NCI-H1930 (cell line): Measurements from ENCODE around the gene ULBP2.
"Not testable (repeated sequence)": the region's sequence is repeated elsewhere in the genome, so short reads cannot be mapped to it uniquely, and the experiment has no call there.

Experiments
- DNase-seq, 2 experiments: peaks; one replicate each; lab custom pipeline; 2025; lab: John Stamatoyannopoulos, UW

The ULBP2 gene

DNA sequence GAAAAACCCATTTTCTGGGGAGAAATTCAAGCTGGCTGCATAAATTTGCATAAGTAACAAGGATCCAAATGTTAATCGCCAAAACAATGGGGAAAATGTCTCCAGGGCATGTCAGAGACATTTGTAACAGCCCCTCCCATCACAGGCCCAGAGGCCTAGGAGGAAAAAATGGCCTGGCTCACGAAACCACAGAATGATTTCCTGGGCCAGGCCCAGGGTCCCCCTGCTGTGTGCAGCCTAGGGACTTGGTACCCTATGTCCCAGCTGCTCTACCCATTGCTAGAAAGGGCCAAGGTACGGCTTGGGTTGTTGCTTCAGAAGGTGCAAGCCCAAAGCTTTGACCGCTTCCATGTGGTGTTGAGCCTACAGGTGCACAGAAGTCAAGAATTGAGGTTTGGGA lies 33.3 kb upstream of the ULBP2 start:
- not testable (repeated sequence) for DNase-seq

DNA sequence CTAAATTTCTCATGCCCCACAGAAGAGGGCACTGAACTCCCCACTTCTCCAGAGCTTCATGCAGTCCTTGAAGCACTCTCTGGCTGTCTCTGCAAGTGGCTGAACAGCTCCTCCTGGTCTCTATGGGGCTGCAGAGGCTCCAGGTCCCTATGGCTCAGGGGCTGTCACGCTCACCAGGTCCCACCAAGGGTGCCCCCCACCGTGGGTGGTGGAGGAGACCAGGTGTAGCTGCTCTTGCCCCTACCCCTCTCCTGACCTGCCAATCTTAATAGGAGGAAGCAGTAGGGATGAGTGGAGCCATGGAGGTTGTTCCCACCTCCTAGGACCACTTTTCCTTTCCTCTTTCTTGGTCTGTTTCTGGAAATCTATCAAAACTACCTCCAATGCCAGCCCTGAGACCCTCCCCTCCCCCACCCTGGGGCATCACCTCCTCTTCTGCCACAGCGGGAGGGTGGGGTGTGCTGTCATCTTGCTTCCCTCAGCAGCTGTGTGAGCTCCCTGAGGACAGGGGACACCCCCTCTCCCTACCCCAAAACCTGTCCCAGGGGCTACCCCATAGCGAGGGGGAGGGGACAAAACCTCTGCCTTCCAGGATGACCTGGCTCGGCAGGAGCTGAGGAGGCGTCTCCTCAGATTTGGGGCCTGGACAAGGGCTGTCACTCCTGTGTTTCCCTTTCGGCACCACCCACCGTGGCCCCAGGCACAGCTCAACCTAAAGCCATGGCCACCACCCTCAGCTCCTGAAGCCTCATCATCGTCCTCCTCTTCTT lies 31.9 kb upstream of the ULBP2 start:
- DNase-seq, result no peak

DNA sequence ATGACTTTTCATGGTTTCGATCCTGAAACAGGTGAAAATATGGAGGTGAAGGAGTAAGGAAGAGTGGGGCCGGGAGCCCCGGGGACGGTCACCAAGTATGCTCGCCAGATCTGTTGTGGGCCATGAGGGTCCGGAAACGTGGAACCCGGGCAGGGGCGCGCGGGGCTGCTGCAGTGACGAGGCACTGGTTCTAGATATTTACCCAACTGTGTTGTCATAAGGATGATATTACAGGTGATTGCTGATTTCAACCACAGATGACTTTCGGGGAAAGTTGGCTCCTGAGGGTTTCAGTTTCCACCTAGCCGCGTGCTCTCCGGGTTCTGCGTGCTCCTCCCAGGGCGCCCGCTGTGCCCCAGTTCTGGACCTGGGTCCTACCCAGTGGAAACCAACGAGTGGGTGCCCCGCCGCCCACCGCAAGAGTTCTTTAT lies 31.1 kb upstream of the ULBP2 start:
- DNase-seq, result no peak

DNA sequence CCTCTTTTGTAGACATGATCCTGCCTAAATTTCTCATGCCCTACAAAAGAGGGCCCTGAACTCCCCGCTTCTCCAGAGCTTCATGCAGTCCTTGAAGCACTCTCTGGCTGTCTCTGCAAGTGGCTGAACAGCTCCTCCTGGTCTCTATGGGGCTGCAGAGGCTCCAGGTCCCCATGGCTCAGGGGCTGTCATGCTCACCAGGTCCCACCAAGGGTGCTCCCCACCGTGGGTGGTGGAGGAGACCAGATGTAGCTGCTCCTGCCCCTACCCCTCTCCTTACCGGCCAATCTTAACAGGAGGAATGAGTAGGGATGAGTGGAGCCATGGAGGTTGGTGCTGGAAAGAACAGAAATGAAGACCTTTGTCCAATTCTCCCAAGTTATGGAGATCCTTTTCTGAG lies 29.1 kb upstream of the ULBP2 start:
- not testable (repeated sequence) for DNase-seq

DNA sequence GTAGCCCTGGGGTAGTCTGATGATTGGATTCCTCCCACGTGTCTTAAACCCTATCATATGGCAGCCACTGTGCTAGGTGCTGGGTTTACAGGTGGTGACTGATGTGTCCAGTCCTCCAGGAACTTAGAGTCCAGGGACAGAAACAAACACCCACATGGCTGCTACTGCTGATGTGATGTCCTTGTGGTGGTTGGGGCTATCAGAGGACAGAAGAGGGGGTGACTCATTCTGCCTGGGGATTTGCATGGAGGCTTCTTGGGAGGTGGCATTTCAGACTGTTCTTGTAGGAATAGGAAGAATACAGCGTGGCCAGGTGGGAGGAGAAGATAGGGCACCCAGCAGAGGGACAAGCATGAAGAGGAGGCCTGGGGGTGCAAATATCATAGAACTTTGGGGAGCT lies 28.7 kb upstream of the ULBP2 start:
- no peak for DNase-seq

DNA sequence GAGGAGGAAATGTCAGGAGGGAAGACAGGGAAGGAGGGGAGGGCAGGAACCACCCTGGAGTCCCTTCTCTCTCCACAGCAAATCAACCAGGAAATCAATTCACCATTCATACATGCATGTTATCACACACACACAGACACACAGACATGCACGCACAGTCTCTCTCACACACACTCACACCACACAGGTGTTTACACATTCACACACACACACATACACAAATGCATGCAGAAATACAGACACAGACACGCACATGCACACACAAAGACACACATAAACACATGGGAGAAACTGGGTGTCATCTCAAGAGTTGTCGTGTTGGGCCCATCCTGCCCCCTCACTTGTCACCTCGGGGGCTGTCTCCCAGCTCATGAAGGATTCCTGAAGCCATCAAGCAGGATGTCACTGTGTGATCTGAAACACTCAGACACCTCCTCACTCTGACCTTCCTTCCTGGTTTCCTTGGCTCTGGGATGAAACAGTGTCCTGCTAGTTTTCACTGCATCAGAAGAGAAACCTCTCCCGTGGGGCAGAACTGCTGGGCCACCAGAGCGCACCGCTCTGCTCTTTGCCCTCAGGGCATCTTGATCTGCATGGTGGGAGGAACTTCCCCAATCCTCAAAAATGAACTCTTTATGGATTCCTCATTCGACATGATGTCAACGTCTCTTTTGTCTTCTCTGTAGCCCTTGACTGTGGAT lies 28.1 kb upstream of the ULBP2 start:
- DNase-seq, result no peak

DNA sequence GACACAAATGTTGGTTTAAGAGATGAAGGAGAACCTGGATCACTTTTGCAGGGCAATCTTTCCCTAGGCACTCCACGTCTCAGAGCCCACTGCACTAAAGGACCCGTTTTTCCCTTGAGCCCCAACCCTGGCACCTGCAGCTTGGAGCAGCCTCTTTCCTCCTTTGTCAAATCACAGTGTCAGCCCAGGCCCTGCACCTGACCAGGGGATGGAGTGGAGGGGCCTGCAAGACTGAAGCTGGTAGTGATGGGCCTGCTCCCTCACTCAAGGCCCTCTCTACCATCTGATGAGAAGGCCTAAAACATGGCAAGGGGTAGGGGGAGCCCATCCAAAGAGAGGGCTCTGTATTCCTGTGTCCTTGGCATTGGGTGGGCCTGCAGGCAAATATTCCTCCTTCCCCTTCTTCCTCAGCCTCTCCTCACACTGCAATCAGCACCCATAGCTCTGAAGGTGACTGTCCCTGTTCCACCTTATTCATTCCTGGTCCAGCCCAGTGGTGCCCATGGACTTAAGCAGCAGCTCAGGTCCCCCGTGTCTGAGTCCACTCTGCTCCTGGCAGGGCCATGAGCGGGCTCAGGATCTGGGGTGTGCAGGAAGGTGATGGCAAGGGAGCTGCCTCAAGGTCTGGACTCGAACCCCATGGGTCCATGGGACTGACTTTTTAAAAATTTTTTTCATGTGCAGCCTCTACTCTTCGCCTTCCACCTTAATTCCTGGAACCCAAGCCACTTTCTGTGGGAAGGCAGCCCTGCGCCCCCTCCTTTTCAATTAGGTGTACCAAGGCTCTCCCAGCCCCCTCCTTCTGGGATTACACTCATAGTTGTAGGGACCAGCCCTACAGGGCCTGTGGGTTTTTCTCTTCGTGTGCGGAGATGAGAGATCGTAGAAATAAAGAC lies 25.6 kb upstream of the ULBP2 start:
- DNase-seq, result no peak

DNA sequence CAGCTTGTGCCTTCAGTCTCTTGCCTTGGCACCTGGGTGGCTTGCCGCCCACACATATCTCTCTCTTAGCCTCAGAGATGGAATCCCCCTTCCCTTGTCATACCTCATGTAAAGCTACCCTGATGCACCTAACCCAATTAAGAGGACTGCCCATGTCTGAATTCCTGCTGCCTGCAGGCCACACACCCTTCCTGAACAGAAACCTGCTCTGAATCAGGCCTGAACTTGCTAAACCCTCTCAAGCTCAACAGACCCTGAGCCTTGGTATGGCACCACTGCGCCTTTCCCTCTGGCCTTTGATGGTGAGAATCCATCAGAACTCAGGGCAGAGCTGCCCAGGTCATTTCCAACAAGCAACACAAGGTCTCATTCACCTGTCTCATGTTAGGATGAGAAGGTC lies 24.1 kb upstream of the ULBP2 start:
- no peak for DNase-seq

DNA sequence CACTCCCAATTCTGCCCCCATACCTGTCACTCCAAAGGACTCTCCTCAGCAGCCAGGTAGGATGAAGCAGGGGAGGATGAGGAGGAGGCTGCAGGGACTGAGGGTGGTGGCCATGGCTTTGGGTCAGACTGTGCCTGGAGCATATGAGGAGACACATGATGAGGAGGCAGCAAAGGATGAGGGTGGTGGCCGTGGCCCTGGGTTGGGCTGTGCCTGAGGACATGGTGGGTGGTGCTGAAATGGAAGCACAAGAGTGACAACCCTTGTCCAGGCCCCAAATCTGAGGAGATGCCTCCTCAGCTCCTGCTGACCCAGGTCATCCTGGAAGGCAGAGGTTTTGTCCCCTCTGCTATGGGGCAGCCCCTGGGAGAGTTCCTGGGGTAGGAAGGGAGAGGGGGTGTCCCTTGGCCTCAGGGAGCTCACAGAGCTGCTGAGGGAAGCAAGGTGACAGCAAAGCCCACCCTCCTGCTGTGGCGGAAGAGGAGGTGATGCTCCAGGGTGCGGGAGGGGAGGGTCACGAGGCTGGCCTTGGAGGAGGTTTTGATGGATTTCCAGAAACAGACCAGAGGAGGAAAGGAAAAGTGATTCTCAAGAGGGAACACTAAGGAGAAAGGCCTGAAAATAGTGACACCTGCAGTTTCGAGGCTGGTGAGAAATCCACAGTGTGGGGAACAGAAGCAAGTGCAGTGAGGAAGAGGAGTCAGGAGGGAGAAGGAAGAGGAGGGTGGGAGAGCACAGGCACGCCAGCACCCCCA lies 23.5 kb upstream of the ULBP2 start:
- no peak for DNase-seq

DNA sequence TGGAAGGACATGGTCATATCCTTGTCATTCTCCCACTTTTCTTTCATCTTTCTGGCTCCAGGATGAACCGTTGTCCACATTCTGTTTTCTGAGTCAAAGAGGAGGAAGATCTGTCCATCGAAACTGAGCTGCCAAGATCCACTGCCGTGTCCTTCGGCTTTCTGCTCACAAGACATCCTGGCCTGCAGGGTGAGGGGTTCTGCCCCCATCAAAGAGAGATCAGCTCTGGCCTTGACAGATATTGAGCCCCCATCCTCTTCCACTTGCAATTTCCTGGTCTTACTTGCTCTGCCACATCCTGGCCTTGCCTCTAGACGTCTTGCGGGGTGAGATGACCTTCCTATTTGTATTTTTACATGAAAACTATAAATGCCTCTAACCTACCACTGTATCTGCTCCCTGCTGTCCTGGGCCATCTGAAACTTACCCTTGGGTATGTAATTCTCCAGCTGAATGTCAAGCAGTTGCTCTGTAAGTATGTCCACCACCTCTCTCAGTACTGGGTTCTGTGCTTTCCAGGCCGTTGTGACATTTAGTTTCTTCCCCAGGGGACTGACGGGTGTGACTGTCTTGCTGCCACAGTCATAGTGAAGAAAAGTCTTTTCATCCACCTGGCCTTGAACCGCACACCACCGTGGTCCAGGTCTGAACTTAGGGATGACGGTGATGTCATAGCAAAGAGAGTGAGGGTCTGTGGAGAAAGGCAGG lies 22.5 kb upstream of the ULBP2 start:
- DNase-seq, result not testable (repeated sequence)

DNA sequence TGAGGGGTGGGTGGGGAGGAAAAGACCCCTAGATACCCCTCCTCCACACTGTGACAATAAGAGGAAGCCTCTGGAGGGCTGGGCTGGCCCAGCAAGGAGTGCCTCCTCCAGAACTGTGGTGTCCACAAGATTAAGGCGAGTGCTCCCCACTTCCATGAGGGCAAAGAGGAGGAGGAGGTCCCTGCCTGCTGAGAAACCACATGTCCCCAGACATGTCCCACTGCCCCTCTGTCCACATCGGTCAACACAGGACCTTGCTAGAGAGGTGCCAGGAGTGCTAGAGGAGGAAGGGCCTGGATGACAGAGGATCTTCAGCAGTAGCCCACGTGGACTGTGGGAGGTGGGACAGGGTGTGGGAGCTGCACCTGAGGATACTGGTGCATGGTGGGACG lies 22.0 kb upstream of the ULBP2 start:
- DNase-seq, result no peak

DNA sequence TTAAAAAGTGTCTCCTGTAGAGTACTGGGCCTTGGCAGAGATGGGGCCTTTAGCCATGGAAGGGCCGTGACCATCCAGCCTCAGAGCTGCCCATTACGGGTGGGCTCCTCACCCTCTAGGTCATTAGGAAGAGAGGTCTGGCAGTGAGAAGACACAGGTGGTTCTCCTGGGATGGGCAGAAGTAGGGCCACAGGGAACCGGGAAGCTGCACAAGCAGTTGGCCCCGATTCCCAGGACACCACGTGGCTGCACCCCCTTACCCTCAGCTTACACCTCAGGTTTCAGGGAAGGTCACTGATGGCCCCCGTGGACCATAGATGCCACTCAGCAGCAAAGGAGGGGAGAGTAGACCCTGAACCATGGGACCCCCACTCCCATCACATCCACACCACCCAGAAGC lies 20.5 kb upstream of the ULBP2 start:
- no peak for DNase-seq

DNA sequence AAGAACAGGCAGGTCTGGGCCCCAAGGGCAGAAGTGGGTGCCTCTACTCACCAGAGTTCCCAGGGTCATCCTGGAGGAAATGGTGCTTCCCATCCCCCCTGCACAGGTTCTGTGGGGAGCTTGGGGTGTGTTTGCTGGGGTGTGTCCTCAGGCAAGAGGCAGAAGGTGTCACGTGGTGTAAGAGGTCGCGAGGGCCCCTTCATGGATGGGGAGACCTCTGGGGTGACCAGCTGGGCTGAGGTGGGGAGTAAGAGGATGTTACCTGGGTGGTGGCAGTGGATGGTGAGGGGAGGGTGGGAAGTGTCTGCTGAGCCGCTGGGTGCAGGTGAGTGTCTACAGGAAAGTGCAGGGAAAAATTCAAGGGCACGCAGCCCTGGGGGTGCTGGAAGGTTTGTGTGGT lies 19.7 kb upstream of the ULBP2 start:
- DNase-seq, result not testable (repeated sequence)

DNA sequence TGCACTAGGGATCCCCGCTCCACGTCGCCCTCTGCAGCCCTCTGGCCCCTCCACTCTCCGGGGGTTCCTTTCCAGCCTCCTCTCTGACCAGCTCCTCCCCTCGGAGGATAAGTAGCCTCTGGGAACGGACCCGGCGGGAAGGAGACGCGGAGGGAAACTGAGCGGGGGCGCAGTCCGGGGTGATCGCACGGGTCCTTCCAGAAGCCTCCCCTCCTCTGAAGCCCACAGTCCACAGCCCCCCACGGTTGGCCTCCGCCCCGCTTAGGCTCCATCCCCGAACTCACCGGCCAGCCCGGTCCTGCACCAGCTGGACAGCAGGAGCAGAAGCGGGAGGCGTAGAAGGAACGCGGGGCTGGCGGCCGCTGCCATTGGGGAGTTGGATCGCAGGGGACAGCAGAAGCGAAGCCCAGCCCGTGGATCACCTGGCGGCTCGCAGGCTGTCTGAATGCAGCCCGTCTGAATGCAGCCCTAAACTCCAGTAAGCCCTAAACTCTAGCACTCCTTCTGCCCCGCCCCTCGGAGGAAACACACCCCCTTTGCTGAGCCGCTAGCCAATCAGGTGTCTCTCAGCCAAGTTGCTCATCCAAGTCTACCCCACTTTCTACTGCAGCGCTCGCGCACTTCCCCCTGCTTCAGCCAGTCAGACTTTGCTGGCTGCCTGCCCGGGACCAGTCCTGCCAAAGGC lies 19.0 kb upstream of the ULBP2 start, which contains the start of gene RAET1G:
Gene RAET1G (minus strand): TSS at position 480 of the 685 bp plus-strand sequence. CDS start 111 bp downstream, at position 369.
- DNase-seq, result peak in 1 of 2 experiments; percentile 5

DNA sequence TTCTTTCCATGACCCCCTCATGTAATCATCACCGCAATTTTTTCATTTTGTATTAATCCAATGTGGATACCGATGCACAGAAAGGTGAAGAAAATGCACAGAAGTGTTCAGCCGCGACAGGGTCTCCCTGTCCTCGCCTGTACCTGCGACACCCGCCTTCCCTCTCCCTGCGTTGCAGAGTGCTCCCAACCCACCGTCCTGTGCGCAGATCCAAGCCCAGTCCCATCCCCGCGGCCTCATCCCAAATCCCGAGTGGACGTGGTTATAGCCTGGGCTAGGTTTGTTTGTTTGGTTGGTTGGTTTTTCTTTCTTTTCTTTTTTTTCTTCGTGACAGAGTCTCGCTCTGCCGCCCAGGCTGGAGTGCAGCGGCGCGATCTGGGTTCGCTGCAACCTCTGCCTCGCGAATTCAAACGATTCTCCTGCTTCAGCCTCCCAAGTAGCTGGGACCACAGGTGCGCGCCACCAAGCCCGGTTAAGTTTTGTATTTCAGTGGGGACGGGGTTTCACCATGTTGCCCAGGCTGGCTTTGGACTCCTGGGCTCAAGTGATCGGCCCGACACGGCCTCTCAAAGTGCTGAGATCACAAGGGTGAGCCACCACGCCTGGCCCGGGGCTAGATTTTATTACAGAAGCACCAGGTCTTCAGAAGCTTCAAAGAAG lies 18.4 kb upstream of the ULBP2 start:
- no peak for DNase-seq

DNA sequence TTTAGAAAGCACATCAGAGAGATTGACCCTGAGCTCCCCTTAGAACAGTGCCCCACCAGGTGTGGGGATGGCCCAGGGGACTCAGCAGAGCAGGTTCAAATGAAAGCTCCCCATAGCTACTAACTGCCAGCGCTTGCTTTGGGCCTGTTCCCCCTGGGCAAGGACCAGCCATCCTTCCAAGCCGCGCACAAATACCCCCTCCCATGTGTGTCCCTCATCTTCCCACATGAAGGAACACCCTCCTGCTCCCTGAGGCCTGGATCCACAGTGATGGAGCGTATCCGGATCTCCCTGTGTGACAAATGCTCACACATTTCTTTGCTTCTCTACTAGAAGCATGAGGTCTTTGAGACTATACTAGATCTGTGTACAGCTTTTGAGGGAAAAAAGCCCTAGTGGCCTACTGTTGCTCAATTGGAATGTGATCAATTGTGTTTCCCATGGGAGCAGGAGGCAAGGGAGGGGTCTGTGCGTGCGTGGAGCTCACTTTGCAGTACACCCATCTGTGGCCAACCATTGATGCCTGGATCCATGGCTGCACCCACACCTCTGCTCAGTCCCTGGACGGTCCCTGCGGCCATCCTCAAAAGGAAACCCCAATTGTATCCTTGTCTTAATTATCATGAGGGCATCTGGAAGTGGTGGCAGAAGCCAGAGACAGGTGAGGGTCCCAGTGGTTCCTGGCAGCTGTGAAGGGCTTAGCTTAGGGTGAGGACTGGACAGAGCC lies 17.4 kb upstream of the ULBP2 start:
- no peak for DNase-seq

DNA sequence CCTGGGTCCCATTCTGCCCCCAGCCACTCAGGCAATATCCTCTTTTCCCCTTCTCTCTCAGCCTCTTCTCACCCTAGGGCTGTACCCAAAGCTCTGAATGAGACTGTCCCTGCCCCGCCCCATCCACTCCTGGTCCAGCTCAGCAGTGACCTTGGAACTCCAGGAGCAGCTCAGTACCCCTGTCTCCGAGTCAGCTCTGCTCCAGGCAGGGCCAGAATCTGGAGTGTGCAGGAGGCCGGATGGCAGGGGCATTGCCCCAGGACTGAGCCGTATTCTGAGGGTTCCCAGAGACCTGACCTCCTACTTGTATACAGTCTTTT lies 16.9 kb upstream of the ULBP2 start:
- DNase-seq, result no peak

DNA sequence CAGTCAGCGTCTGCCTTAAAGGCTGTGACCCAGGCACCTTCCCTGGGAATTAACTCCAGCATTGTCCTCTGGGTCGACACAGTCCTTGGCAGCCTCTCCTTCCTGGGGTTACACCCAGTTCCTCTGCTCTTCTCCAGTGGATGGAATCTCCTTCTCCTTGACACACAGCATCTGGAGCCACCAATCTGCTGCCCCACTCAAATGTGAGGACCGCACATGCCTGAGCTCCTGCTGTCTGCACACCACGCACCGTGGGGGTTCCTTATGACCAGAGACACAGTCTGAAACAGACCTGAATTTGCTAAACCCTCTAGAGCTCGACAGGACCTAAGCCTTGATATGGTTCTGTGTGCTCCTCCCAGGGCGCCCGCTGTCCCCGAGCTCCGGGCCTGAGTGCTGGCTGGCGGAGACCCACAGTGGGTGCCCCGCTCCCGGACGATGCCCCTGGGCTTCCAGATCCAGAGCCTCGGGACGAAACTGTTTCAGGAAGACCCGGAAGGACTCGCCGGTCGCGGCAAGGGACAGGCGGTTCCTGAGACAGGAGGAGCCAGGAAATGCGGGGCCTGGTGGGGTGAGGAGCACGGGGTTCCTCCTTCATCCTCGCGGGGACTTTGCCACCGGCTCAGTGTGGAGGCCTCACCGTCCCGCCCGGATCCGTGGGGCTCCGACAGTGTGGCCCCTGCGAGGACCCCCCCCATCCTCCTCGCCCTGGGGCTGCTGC lies 16.4 kb upstream of the ULBP2 start:
- DNase-seq, result no peak
